Left lobe of liver (tissue), 2 donors: ENCODE measurements around the gene IDH2. TPM values are rescaled to one million over a fixed set of nuclear protein-coding genes. Genes with fewer than 3 reads are reported as not detected.
A peak's percentile ranks its signal among the peaks of the same experiment; 100 is the strongest.
"Not testable (repeated sequence)": the region's sequence is repeated elsewhere in the genome, so short reads cannot be mapped to it uniquely, and the experiment has no call there.

Experiments used
- ATAC-seq: fragments of 200-7000 bp; cut with Tn5 transposase; one replicate; pipeline ENCODE4 v1.9.1; 2020; ENCODE audit warnings: mild to moderate bottlenecking, moderate library complexity
- DNase-seq: peaks from one replicate; pipeline ENCODE4 v3.0.0-alpha.2; 2020; ENCODE audit warnings: low spot score
- total RNA-seq: library from RNA; stranded (reverse); gene quantifications from one replicate; pipeline ENCODE4 v1.2.1, GENCODE V29; 2021
- donor health status: DM: no; HTN: no; CAD: no; lungs with moderate emphysema.
- donor health status: DM: no; HTN: yes; CAD: no.

Gene IDH2
- total RNA-seq, 1 donor from 2014 or later = 292 TPM

DNA sequence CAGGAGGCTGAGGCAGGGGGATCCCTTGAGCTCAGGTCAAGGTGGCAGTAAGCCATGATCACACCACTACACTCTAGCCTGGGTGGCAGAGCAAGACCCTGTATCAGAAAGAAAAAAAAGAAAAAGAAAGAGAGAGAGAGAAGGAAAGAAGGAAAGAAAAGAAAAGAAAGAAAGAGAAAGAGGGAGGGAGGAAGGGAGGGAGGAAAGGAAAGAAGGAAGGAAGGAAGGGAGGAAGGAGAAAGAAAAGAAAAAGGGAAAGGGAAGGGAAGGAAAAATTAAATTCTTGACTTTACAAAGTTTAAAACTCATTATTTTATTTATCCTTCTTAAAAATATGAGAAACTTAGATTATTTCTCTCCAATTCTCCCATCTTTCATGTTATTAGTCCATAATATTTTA, 17.1 kb upstream of the IDH2 start:
- ATAC-seq (no peak), DNase-seq (no peak)

DNA sequence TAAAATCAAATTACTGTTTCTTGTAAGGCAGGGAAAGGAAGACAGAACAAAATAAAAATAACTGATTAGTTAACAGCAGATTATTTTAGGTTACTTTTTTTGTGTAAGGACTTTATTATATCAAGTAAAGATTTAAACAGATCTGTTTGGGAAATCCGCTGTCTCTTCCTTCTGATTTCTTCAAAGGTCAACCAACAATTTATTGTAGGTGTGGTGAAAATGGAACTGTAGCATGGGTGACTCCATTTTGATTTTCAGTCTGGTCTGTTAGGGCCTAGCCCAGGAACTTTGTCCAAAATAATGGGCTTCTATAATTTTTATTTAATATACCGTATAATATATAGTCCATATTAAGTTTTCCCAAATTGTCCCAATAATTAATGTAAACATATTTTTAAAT, 13.5 kb upstream of the IDH2 start:
- DNase-seq = no peak
- no peak for ATAC-seq

DNA sequence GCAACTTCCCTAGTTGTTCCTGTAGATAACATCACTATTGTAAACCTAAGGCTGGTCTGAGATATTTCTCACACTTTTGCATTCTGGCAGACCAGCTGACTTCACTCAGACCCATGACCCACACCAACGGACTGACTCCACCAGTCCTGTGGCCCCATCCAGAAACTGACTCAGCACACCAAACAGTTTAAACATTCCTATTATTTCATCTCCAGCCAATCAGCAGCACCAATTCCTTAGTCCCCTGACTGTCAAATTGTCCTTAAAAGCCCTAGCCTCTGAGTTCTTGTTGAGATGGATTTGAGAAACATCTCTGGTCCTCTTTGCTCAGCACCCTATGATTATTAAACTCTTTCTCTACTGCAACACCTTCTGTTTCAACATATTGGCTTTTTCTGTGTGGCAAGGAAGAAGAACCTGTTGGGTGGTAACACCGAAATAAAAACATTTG, 12.2 kb upstream of the IDH2 start:
- no peak for ATAC-seq
- no peak for DNase-seq

DNA sequence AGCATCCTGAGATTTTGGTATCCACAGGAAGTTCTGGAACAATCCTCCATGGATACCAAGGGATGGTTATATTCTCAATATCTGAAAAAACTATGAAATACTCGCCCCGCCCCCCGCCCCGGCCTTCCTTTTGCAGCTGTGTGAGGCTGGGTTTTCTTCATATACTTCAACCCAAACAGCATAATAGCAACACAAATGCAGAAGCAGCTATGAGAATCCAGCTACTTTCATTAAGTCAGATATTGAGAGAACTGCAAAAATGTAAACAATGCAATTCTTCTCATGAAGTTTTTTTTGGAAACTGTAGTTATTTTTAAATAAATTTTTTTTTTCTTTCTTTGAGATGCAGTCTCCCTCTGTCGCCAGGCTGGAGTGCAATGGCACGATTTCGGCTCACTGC, 10.9 kb upstream of the IDH2 start:
- DNase-seq (no peak), ATAC-seq (no peak)

DNA sequence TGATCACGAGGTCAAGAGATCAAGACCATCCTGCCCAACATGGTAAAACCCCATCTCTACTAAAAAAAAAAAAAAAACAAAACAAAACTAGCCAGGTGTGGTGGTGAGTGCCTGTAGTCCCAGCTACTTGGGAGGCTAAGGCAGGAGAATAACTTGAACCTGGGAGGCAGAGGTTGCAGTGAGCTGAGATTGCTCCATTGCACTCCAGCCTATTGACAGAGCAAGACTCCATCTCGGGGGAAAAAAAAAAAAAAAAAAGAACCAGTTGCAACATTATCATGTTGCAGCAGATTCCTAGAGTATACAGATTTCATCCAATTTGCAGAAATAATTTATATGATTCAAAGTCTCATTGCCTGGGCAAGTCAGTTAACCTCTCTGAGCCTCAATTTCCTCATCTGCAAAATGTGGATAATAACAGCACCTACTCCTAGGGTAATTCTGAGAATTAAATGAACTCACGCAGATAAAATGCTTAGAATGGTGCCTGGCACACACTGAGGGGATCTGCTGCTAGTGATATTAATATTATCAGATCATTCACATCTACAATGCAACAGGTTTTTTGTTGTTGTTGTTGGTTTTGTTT, 7.0 kb upstream of the IDH2 start:
- ATAC-seq, DNase-seq: not testable (repeated sequence)

DNA sequence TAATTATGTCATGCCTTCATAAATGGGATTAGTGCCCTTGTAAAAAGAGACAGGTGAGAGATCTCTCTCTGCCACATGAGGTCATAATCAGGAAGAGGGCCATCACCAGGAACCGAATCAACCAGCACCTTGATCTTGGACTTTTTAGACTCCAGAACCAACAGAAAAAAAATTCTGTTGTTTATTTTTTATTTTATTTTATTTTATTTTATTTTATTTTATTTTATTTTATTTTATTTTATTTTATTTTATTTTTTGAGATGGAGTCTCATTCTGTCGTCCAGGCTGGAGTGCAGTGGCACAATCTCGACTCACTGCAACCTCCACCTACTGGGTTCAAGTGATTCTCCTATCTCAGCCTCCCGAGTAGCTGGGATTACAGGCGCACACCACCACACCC, 5.8 kb upstream of the IDH2 start:
- not testable (repeated sequence) for ATAC-seq, DNase-seq

DNA sequence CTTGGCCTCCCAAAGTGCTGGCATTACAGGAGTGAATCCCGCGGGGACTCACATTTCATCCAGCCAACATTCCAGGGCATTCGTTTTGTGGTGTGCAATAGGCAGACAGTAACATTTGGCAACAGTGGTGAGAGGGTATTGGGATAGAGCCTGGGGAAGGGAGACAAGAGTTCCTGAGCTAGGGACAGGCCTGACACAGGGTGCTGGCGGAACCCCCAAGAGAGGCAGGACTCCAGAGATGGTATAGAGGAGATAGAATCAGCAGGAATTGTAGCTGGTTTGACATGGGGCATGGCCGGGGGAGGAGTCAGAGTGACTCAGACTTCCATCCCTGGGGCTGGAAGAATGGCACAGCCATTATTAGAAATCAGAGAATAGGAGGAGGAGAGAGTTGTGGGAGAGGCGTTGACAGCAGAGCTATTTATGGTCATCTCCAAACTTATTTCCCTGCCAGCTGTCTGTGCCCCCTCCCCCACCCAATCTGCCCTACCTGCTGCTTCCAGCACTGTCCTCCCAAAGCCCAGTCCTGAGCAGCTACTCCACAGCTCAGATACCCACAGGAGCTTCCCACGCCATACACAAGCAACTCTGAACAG, 4.4 kb upstream of the IDH2 start:
- no peak for DNase-seq
- ATAC-seq = no peak

DNA sequence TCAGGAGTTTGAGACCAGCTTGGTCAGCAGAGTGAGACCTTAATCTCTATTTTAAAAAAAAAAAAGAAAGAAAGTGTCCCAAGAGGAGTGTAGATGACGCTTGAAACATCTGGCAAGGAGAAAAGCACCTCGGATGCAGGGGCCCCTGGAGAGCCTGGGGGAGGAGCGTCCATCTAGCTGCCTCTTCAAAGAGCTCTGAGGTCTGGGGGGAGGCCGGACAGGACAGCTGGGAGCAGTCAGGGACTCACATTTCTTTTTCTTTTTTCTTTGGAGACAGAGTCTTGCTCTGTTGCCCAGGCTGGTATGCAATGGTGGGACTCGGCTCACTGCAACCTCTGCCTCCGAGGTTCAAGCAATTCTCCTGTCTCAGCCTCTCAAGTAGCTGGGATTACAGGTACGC, 3.3 kb upstream of the IDH2 start:
- no peak for DNase-seq

DNA sequence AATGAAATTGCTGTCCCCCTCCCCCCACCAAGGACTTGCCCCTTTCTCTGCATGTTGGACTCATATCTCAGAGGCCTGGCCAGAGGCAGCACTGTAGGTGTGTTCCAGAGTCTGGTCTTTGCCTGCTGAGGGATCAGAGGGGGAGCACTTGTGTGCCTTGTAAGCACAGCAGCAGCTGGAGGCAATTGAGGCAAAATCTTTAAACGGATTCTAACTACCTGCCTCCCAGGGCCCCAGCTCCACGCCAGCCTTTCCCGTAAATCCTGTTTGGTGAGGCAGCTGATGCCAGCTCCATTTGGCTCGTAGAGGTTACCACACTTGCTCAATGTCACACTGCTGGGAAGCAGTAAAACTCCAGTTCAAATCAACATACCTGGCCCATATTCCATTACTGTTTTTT, 2.3 kb upstream of the IDH2 start:
- peak; percentile 80 for DNase-seq
- ATAC-seq = peak; percentile 37

More for the DNA sequence above, 3.3 kb upstream of the IDH2 start:
- ATAC-seq = no peak

DNA sequence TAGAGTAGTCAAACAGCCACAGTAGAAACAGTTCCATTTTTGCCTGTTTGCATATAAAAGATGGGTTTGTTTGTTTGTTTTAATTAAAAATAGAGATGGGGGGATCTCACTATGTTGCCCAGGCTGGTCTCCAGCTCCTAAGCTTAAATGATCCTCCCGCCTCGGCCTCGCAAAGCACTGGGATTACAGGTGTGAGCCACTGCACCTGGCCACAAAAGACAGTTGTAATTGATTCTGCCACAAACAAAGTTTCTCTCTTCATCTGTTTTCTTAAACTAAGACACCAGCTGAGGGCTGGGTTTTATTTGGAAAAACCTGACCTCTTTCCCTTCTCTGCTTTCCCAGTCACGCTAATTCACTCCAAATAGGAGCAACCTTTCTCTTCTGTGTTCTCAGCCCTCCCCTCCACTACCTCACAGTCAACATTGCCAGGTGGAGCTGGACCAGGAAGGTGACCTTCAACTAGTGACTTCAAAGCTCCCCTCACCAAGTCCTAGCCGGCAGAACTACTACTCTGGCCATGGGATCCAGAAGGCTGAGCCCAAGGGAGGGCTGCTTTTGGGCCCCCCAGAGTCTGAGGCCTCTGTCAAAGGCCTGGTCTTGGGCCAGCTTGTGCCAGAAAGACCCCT, 1.5 kb upstream of the IDH2 start:
- ATAC-seq (peak; percentile 31), DNase-seq (peak; percentile 77)

DNA sequence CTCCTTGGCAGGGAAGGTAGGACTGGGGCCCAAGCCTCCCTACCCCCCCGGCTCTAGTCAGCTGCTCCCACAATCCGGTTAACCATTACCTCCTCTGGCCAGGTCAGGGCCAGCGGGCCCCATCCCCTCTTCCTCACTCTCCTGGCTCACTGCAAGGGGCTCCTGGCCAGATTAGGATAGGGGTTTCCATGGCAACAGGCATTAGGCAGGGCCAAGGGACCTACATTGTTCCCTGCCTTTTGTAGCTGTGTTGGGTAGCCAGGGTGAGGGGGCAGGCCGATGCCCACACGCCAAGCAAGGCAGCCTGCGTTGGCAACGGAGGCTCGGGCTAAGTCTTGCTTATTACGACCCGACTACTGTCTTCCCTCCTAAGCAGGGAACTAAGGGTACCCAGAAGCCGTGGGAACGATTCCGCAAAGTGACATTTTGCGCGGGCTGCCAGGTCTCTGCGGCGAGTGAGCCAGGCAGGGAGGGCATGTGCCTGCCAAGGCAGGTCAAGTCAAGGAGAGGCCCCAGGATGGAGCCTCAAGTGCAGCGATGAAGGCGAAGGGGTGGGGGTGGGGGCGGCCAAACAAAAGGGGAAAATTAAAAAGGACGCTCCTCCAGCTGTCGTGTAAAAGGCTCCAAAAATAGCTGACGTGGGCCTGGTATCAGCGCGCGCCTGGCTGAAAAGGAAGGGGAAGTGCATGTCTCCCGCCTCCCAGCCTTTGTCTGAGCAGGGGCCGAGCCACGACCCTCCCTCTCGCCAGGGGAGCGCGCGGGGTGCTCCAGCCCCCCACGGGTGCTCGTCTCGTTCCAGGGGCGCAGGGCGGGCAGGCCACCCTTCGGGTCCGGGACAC, 919 bp downstream of the IDH2 start:
- ATAC-seq = peak; percentile 58

DNA sequence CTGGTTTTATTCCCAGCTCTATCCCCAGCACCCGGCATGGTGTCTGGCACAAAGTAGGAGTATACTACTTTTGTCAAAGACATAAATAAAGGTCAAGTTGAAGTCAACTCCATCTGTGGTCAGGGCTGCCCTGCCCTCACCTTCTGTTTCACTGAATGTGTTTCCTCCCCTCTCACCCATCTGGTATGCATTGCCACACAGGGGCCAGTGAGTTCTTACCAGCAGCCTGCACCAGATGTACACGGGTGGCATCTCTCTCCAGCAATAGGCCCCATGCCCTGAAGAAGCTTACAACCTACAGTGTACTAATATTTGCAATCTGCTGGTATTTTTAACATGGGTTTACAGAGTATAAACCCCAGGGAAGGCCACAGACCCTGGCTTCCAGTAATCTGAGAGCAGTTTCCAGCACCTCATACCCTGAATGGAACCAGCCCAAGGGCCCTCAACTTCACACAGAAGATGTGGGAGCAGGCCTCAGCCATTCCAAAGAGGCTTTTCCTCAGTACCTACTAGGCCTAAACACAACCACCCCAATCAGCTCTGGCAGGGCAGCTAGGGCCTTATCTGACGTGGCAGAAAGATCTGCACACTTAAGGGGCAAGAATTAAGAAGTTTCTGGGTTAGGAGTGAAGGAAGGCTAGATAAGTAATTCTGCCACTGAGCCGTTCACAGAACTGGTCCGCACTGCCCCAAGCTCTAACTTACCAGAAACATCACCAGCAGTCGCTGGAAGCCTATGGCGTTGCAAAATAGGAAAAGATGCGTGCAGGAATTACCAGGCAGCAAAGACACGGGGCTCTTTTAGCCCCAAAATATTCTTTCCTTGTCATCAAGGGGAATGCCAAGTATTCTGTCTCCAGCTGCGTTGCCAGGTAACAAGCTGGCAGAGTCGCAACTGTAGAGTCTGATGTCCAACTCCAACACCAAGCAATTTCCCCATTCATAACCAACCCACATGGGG, 2.1 kb downstream of the IDH2 start:
- ATAC-seq (peak; percentile 20), DNase-seq (peak; percentile 81)

More for the DNA sequence above, 919 bp downstream of the IDH2 start:
- DNase-seq = peak; percentile 90

DNA sequence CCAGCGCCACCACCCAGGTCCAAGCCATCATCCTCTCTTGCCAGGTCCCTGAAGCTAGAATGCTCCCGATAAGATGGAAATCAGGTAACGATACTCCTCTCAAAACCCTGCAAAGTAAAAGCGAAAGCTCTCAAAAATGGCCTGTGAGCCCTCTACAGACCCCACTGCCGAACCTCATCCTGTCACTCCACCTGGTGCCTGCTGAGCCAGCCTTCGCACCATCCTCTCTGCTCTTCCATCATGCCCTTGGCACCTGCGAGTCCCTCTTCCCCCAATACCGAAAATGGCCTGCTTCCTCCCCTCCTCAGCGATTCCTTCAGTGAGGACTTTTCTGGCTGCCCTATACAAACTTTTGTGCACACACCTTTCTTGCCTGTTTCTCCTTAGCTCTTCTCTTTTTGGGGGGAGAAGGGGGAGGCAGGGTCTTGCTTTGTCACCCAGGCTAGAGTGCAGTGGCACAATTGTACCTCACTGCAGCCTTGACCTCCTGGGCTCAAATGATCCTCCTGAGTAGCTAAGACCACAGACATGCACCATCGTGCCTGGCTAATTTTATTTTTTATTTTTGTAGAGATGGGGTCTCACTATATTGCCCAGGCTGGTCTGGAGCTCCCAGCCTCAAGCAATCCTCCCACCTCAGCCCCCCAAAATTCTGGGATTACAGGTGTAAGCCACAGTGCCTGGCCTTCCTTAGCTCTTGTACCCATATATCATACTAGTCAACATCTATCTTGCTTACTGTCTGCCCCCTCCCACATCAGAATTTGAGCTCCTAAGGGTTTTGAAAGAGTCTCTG, 3.0 kb downstream of the IDH2 start:
- ATAC-seq (no peak), DNase-seq (no peak)

DNA sequence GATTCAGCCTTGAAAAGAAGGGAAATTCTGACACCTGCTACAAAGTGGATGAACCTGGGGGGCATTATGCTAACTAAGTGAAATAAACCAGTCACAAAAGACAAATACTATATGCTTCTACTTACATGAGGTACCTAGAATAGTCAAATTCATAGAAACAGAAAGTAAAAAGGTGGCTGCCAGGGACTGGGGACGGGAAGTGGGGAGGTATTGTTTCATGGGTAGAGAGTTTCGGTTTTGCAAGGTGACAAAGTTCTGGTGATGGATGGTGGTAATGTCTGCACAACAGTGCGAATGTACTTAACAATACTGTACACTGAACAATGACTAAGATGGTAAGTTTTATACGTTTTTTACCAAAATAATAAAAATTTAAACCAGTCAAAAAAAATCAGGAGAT, 4.8 kb downstream of the IDH2 start:
- ATAC-seq = no peak
- DNase-seq = no peak

DNA sequence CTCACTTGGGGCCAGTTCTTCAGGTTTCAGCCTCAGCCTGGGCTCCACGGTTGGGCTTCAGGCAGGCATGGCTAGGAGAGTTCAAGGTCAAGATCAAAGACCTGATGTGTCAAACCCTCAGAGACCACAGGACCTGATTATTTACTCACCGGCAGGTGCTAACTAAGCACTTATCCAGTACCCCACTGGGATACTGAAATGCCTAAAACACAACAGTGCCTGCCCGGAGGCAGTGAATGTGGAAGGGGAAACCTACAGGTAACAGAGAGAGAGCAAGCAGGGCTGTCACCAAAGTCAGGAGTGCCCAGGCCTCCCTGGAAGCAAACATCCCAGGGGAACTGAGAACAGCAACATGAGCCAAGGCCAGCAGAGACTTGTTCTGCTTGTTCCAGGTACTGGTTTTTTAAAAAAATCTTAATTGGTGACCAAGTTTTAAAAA, 6.7 kb downstream of the IDH2 start:
- DNase-seq = no peak
- ATAC-seq = no peak

DNA sequence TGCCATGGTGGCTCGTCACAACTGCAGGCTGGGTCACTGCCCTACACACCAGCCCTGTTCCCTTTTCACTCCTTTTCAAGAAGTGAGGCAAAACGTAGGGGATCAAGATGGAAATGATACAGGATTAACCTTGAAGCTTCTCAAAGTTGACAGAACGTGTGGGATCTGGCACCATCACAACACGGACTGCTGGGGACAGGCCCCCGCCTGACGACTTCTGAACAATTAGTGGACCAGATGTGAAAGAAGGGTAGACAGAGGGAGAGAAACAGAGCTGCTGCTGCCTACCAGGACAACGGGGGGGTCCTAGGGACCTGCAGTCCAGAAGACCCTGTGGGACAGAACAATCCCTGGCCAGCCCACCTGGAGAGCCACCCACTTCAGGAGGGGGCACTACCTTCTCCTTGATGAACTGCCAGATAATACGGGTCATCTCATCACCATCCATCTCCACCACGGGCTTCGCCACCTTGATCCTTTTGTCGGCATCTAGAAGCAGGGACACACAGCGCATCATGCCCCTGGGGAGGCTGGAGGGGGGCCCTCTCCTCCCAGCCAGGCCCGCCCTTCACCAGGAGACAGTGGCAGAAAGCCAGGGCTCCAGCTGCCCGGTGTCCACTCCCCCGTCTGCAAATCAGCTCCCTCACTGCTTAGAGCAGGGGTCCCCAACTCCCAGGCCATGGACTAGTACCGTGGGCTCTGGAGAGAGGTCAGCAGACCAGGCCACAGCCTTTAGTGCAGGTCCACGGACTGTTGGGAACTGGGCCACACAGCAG, 10.9 kb downstream of the IDH2 start:
- DNase-seq (no peak), ATAC-seq (no peak)

DNA sequence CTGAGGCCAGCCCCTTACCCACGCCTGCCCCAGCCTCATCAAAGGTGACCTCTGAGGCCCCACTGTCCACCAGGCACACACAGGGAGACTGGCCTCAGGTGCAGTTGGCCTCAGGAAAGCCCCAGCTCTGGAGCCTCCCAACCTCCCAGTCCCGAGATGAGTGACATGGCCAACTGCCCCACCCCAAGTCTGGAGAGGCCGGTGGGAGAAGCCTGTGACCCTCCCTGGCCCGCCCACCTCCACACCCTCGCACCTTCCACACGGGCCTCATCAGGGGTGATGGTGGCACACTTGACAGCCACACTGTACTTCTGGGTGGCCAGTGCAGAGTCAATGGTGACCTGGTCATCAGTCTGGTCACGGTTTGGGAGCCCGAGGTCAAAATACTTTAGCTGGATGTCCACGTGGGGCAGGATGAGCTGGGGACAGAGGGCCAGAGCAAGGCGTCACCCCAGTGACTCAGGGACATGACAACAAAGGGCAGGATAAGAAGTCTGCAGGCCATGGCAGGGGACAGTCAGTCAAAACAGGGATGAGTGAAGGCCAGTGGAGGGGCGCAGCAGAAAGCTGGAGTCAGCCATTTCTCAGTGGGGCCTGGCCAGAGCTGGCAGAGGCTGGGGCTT, 11.9 kb downstream of the IDH2 start:
- no peak for DNase-seq
- ATAC-seq = peak; percentile 58

DNA sequence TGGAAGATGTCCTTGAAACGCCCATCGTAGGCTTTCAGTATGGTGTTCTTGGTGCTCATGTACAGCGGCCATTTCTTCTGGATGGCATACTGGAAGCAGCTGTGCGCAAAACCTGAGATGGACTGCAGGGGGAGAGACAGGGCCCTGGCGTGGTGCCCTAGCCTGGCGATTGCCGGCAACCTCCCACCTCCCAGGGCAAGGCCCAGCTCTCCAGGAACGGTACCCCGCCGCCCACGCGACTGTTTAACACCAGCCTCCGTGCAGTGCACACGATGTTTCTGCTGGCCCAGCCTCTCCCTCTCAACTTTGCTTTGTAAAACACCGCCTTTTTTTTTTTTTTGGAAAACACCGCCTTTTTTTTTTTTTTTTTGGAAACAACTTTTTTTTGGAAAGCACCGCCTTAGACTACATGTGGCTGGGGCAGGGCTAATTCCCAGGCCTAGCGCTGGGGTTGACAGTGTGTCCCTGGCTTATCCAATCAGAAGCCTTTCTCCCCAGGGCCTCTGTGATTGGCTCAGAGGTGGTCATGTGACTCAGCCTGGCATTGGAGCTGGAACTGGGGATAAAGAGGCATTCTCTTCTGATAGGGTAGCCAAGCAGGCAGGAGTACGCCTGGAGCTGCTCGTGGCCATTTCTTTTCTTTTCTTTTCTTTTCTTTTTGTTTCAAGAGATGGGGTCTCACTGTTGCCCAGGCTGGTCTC, 14.7 kb downstream of the IDH2 start:
- DNase-seq (no peak), ATAC-seq (peak; percentile 41)
